HepG2 (cell line): ENCODE measurements around the gene C15orf62. TPM values are rescaled to one million over a fixed set of nuclear protein-coding genes. Genes with fewer than 3 reads are reported as not detected.

Source experiments
- ATM ChIP-seq: fragments of 450-650 bp; IDR thresholded peaks from 2 replicates; pipeline ENCODE4 v1.7.1; 2017; ENCODE audit warnings: mild to moderate bottlenecking, borderline replicate concordance
- BCL6 ChIP-seq: IDR thresholded peaks from 2 replicates; pipeline ENCODE4 v1.6.1; 2016; ENCODE audit warnings: missing genetic modification reagents, missing compliant biosample characterization
- FOXK2 ChIP-seq: fragments of 450-650 bp; IDR thresholded peaks from 2 replicates; pipeline ENCODE4 v1.6.1; 2016
- STAG1 ChIP-seq: sonication (generic); formaldehyde crosslinking; IDR thresholded peaks from 2 replicates; pipeline ENCODE4 v1.4.0; 2020; ENCODE audit warnings: missing genetic modification reagents
- THYN1 ChIP-seq: sonication (generic); formaldehyde crosslinking; IDR thresholded peaks from 2 replicates; pipeline ENCODE4 v1.8.1; 2023; ENCODE audit warnings: low read depth, mild to moderate bottlenecking, moderate library complexity, missing genetic modification reagents, borderline replicate concordance
- ZNF317 ChIP-seq: sonication (generic); formaldehyde crosslinking; IDR thresholded peaks from 2 replicates; pipeline ENCODE4 v1.5.0; 2020; ENCODE audit warnings: mild to moderate bottlenecking, missing genetic modification reagents
- ZNF460 ChIP-seq: sonication (generic); formaldehyde crosslinking; IDR thresholded peaks from 2 replicates; pipeline ENCODE4 v1.5.1; 2020; ENCODE audit warnings: missing genetic modification reagents, mild to moderate bottlenecking, borderline replicate concordance
- ZNF501 ChIP-seq: sonication (generic); formaldehyde crosslinking; IDR thresholded peaks from 2 replicates; pipeline ENCODE4 v1.5.1; 2020; ENCODE audit warnings: mild to moderate bottlenecking, moderate library complexity, missing genetic modification reagents
- ZNF605 ChIP-seq: sonication (generic); formaldehyde crosslinking; IDR thresholded peaks from 2 replicates; pipeline ENCODE4 v1.8.0; 2022; ENCODE audit warnings: mild to moderate bottlenecking, missing genetic modification reagents
- ZNF619 ChIP-seq: sonication (generic); formaldehyde crosslinking; IDR thresholded peaks from 2 replicates; pipeline ENCODE4 v1.4.0; 2020; ENCODE audit warnings: mild to moderate bottlenecking, missing genetic modification reagents
- polyA plus RNA-seq, 8 experiments: library from polyadenylated mRNA; depleted of rRNA in 3 of 8; stranded (reverse) in 7 of 8; unstranded in 1 of 8; fragments of >200 nt; fragmentation: Illumina TruSeq in 4 of 8; extraction: Trizol in 4 of 8; gene quantifications; 2 replicates each; pipeline versions ENCODE4 v1.2.1 to v1.2.3, GENCODE V29; 2011 to 2016; ENCODE audit warnings: low read depth in 4 of 8, missing spikeins in 1 of 8, mixed read lengths in 1 of 8; ENCODE audit not compliant: insufficient read depth in 1 of 8
- total RNA-seq, 5 experiments: library from RNA; depleted of rRNA; stranded (reverse); fragments of >200 nt; fragmentation: Illumina TruSeq; extraction: Trizol; gene quantifications; 2 replicates each; pipeline ENCODE4 v1.2.3, GENCODE V29; 2016; ENCODE audit warnings: low read depth in 1 of 5
- TF ChIP-seq, protein P1 (sequence below): sonication (generic); formaldehyde crosslinking; IDR thresholded peaks from 2 replicates; pipeline ENCODE4 v1.8.1; 2022; ENCODE audit warnings: low read depth, mild to moderate bottlenecking, missing genetic modification reagents
- TF ChIP-seq, protein P2 (sequence below): IDR thresholded peaks from 2 replicates; pipeline ENCODE4 v1.6.1; 2016; ENCODE audit warnings: low read depth, borderline replicate concordance
- TF ChIP-seq, protein P3 (sequence below): sonication (generic); formaldehyde crosslinking; IDR thresholded peaks from 2 replicates; pipeline ENCODE4 v1.4.0; 2020; ENCODE audit warnings: mild to moderate bottlenecking, missing genetic modification reagents
- TF ChIP-seq, protein P4 (sequence below): sonication (generic); formaldehyde crosslinking; IDR thresholded peaks from 2 replicates; pipeline ENCODE4 v1.4.0; 2020; ENCODE audit warnings: missing genetic modification reagents, mild to moderate bottlenecking, borderline replicate concordance

Gene C15orf62
- total and polyA plus RNA-seq, 2 of the 13 experiments (the other 11 are each of a cell fraction or from before 2014, with no cell fraction given) = 0.51 to 1.1 TPM

DNA sequence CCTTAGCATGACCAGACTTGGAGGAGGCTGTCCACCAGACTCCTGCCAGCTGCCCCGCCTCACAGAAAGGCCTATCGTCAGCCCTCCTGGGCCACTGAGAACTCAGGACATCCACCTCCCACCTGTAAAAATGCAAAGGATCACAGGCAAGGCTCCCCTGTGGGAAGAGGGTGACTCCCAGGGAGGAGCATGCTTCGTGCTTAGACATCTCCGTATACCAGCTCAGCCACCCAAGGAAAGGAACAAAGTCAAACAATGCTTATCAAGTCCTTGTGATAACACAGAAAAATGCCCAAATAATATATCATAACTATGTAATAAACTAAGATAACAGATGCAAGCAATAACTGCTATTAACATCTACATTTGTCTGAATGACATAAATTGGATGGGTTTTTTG, 18.9 kb upstream of the C15orf62 start (continued):
- TF ChIP-seq, protein P1, sequence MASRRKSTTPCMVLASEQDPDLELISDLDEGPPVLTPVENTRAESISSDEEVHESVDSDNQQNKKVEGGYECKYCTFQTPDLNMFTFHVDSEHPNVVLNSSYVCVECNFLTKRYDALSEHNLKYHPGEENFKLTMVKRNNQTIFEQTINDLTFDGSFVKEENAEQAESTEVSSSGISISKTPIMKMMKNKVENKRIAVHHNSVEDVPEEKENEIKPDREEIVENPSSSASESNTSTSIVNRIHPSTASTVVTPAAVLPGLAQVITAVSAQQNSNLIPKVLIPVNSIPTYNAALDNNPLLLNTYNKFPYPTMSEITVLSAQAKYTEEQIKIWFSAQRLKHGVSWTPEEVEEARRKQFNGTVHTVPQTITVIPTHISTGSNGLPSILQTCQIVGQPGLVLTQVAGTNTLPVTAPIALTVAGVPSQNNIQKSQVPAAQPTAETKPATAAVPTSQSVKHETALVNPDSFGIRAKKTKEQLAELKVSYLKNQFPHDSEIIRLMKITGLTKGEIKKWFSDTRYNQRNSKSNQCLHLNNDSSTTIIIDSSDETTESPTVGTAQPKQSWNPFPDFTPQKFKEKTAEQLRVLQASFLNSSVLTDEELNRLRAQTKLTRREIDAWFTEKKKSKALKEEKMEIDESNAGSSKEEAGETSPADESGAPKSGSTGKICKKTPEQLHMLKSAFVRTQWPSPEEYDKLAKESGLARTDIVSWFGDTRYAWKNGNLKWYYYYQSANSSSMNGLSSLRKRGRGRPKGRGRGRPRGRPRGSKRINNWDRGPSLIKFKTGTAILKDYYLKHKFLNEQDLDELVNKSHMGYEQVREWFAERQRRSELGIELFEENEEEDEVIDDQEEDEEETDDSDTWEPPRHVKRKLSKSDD (CRISPR knock-in tag) = no peak
- no peak for TF ChIP-seq BCL6
- TF ChIP-seq ZNF460 (CRISPR knock-in tag) = no peak
- TF ChIP-seq FOXK2 = no peak
- TF ChIP-seq ZNF619 (CRISPR knock-in tag) = no peak
- no peak for TF ChIP-seq STAG1 (CRISPR knock-in tag)
- TF ChIP-seq, protein P2, sequence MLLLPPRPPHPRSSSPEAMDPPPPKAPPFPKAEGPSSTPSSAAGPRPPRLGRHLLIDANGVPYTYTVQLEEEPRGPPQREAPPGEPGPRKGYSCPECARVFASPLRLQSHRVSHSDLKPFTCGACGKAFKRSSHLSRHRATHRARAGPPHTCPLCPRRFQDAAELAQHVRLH (CRISPR knock-in tag) = no peak
- no peak for TF ChIP-seq ATM
- TF ChIP-seq THYN1 (CRISPR knock-in tag) = no peak
- no peak for TF ChIP-seq ZNF317 (CRISPR knock-in tag)
- no peak for TF ChIP-seq ZNF605
- TF ChIP-seq, protein P3, sequence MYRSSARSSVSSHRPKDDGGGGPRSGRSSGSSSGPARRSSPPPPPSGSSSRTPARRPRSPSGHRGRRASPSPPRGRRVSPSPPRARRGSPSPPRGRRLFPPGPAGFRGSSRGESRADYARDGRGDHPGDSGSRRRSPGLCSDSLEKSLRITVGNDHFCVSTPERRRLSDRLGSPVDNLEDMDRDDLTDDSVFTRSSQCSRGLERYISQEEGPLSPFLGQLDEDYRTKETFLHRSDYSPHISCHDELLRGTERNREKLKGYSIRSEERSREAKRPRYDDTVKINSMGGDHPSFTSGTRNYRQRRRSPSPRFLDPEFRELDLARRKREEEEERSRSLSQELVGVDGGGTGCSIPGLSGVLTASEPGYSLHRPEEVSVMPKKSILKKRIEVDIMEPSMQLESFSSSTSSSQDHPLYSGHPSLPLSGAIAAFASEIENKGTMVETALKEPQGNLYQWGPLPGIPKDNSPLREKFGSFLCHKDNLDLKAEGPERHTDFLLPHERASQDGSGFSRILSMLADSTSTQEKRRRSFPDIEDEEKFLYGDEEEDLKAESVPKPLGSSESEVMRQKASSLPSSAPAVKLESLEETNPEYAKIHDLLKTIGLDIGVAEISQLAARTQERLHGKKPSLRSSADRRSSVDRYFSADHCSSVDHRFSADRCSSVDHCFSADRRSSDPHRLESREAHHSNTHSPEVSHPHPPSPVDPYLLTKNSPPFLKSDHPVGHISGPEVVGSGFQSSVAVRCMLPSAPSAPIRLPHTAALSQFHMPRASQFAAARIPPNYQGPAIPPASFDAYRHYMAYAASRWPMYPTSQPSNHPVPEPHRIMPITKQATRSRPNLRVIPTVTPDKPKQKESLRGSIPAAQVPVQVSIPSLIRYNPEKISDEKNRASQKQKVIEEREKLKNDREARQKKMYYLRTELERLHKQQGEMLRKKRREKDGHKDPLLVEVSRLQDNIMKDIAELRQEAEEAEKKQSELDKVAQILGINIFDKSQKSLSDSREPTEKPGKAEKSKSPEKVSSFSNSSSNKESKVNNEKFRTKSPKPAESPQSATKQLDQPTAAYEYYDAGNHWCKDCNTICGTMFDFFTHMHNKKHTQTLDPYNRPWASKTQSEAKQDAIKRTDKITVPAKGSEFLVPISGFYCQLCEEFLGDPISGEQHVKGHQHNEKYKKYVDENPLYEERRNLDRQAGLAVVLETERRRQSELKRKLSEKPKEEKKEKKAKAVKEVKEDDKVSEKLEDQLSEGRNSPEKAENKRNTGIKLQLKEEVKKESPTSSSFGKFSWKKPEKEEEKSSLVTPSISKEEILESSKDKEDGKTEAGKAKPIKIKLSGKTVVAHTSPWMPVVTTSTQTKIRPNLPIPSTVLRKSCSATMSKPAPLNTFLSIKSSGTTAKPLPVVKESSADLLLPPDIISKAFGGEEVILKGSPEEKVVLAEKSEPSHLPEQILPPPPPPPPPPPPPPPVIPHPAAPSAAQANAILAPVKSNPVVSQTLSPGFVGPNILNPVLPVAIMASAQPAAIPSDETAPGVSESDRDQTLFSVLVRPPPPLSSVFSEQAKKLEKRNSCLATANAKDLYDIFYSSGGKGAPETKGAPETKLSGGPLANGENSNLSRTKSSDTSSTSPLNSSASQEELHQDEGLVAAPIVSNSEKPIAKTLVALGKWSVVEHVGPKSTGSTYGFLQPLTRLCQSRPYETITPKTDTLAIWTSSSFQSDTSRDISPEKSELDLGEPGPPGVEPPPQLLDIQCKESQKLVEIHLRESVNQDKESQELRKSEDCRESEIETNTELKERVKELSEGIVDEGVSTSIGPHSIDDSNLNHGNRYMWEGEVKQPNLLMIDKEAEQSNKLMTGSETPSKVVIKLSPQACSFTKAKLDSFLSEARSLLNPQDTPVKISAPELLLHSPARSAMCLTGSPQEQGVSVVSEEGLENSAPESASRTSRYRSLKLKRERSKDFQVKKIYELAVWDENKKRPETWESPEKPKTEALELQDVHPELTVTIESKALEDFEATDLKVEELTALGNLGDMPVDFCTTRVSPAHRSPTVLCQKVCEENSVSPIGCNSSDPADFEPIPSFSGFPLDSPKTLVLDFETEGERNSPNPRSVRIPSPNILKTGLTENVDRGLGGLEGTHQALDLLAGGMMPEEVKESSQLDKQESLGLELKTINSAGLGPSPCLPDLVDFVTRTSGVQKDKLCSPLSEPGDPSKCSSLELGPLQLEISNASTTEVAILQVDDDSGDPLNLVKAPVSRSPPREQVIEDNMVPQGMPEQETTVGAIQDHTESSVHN = no peak
- TF ChIP-seq, protein P4, sequence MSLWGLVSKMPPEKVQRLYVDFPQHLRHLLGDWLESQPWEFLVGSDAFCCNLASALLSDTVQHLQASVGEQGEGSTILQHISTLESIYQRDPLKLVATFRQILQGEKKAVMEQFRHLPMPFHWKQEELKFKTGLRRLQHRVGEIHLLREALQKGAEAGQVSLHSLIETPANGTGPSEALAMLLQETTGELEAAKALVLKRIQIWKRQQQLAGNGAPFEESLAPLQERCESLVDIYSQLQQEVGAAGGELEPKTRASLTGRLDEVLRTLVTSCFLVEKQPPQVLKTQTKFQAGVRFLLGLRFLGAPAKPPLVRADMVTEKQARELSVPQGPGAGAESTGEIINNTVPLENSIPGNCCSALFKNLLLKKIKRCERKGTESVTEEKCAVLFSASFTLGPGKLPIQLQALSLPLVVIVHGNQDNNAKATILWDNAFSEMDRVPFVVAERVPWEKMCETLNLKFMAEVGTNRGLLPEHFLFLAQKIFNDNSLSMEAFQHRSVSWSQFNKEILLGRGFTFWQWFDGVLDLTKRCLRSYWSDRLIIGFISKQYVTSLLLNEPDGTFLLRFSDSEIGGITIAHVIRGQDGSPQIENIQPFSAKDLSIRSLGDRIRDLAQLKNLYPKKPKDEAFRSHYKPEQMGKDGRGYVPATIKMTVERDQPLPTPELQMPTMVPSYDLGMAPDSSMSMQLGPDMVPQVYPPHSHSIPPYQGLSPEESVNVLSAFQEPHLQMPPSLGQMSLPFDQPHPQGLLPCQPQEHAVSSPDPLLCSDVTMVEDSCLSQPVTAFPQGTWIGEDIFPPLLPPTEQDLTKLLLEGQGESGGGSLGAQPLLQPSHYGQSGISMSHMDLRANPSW (CRISPR knock-in tag) = no peak
- no peak for TF ChIP-seq ZNF501
